Transverse colon (tissue), 4 donors: ENCODE data around the gene PRSS1. TPM values are rescaled to one million over a fixed set of nuclear protein-coding genes. Genes with fewer than 3 reads are reported as not detected.
"Not testable (repeated sequence)": the region's sequence is repeated elsewhere in the genome, so short reads cannot be mapped to it uniquely, and the experiment has no call there.

Source experiments
- DNase-seq: peaks from one replicate; pipeline ENCODE4 v3.0.0-alpha.2; 2019
- H3K27ac ChIP-seq, 4 donors: fragments of 200-600 bp; sonication (generic); 2 replicates each; pipeline ENCODE4 v1.5.1; 2016 to 2018; ENCODE audit warnings: inconsistent platforms in 4 of 4
- H3K27me3 ChIP-seq: fragments of 200-600 bp; sonication (generic); 2 replicates; pipeline ENCODE4 v1.5.1; 2017; ENCODE audit warnings: inconsistent platforms
- H3K36me3 ChIP-seq, 4 donors: fragments of 200-600 bp; sonication (generic); 2 replicates each; pipeline ENCODE4 v1.5.1; 2017 to 2019; ENCODE audit warnings: inconsistent platforms in 4 of 4
- H3K4me1 ChIP-seq, 4 donors: fragments of 200-600 bp; sonication (generic); 2 replicates each; pipeline ENCODE4 v1.5.1; 2017 to 2020; ENCODE audit warnings: inconsistent platforms in 4 of 4
- H3K4me3 ChIP-seq, 4 donors: fragments of 200-600 bp; sonication (generic); 1 replicate in 1 of 4; 2 replicates in 3 of 4; pipeline versions ENCODE4 v1.5.1 to v1.6.1; 2017 to 2019; ENCODE audit warnings: inconsistent platforms in 4 of 4
- H3K9me3 ChIP-seq, 2 donors: fragments of 200-600 bp; sonication (generic); 2 replicates each; pipeline ENCODE4 v1.5.1; 2017 to 2019; ENCODE audit warnings: inconsistent platforms in 2 of 2
- CTCF ChIP-seq, 5 experiments: fragments of 200-600 bp in 3 of 5; fragments of 450-650 bp in 2 of 5; sonication (generic) in 3 of 5; IDR thresholded peaks; 1 replicate in 2 of 5; 2 replicates in 3 of 5; pipeline ENCODE4 v1.5.1; 2016 to 2017; ENCODE audit warnings: antibody characterized with exemption in 5 of 5, inconsistent platforms in 3 of 5, mild to moderate bottlenecking in 2 of 5, moderate library complexity in 1 of 5
- EP300 ChIP-seq: sonication (generic); formaldehyde crosslinking; IDR thresholded peaks from one replicate; pipeline ENCODE4 v1.6.1; 2017; ENCODE audit warnings: antibody characterized with exemption, low read depth
- POLR2A ChIP-seq: fragments of 450-650 bp; IDR thresholded peaks from one replicate; pipeline ENCODE4 v1.6.1; 2016; ENCODE audit warnings: antibody characterized with exemption, mild to moderate bottlenecking, moderate library complexity
- POLR2AphosphoS5 ChIP-seq, 3 donors: sonication (generic); formaldehyde crosslinking; IDR thresholded peaks; one replicate each; pipeline ENCODE4 v1.6.1; 2016; ENCODE audit warnings: antibody characterized with exemption in 3 of 3
- WGBS, 2 donors: methylation state at CpG; one replicate each; pipeline ENCODE4 v1.1.5; 2018; ENCODE audit warnings: low coverage in 1 of 2; 5-methylcytosine and 5-hydroxymethylcytosine counted together
- in situ Hi-C, 4 donors: fragments of 200-750 bp; cut with MboI; loops; one replicate each; pipeline versions ENCODE4 v1.15.0 to v1.15.1; 2017; ENCODE audit warnings: low sequenced_read_pairs in 3 of 4, low pct_ligation_motif_present in 1 of 4, low pct_unique_long_range_greater_than_20kb in 1 of 4
- intact Hi-C: fragments of 100-400 bp; cut with DNase I; formaldehyde crosslinking; loops from one replicate; pipeline ENCODE4 v1.15.1; 2023; ENCODE audit warnings: low total_unique reads
- total RNA-seq, 4 donors: library from RNA; depleted of rRNA; stranded (reverse); fragments of >200 nt; gene quantifications; one replicate each; pipeline ENCODE4 v1.1.0, GENCODE V29; 2016

Gene PRSS1
- total RNA-seq, 4 donors from 2014 or later = not detected

GRCh38 chr7:142745091-142745635 lies 4.1 kb upstream of the PRSS1 start:
- H3K36me3 ChIP-seq = no peaks in the 10 kb centered on the region
- no peaks in the 10 kb centered on the region for H3K9me3 ChIP-seq
- no peak for DNase-seq
- H3K27ac ChIP-seq = no peak overlapping the region
- H3K4me3 ChIP-seq = no peak overlapping the region
- H3K4me1 ChIP-seq = peaks cover 0 to 3% (median 0%) of the 10 kb centered on the region in 4 donors
- in situ Hi-C loops = no loop called here
- TF ChIP-seq EP300 (no peak), CTCF (IDR thresholded peaks at IDR 0.05) (no peak), POLR2A (no peak), POLR2AphosphoS5 (IDR thresholded peaks at IDR 0.05) (no peak)
- no peaks in the 10 kb centered on the region for H3K27me3 ChIP-seq
- WGBS, 2 donors = 57 to 77% methylated on average over 1 of the region's 1 CpG
- intact Hi-C loops = no loop called here

GRCh38 chr7:142745745-142746144 lies 3.5 kb upstream of the PRSS1 start:
- in situ Hi-C loops (no loop called here), intact Hi-C loops (no loop called here)
- Histone ChIP-seq H3K27me3 (no peaks in the 10 kb centered on the region), H3K36me3 (no peaks in the 10 kb centered on the region), H3K27ac (no peak overlapping the region), H3K4me3 (no peak overlapping the region), H3K4me1 (peaks cover 0 to 3% (median 0%) of the 10 kb centered on the region in 4 donors), H3K9me3 (no peaks in the 10 kb centered on the region)
- no peak for DNase-seq
- no peak for TF ChIP-seq EP300
- WGBS, 2 donors = 77% methylated on average over 4 of the region's 4 CpGs; no CpG with 5 or more reads in 1 of the 2 donors

DNA sequence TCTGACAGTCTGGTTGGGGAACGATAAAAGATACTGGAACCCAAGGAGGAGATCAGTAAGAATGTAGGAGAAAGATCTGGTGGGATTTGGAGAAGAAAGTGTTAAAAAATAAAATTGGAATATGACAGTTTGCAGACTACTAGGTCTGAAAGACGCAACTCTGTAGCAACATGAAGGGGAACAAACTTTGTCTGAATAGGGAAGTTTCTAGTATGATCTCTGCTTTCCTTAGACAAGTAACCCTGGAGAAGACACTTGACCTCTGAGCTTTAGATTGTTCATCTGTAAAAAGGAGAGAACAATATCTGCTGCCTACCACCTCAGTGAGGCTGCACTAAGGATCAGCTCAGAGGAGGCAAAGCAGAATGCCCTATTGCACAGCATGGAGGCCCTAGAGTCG lies 3.0 kb upstream of the PRSS1 start:
- Histone ChIP-seq H3K4me1 (peaks cover 0 to 3% (median 0%) of the 10 kb centered on the region in 4 donors), H3K27ac (no peak overlapping the region), H3K36me3 (no peaks in the 10 kb centered on the region), H3K4me3 (no peak overlapping the region), H3K27me3 (no peaks in the 10 kb centered on the region), H3K9me3 (no peaks in the 10 kb centered on the region)
- in situ Hi-C loops = no loop called here
- TF ChIP-seq POLR2A = no peak
- no peak for TF ChIP-seq CTCF (IDR thresholded peaks at IDR 0.05)
- no peak for TF ChIP-seq POLR2AphosphoS5 (IDR thresholded peaks at IDR 0.05)
- TF ChIP-seq EP300 = no peak
- intact Hi-C loops = no loop called here
- WGBS, 2 donors = 66 to 81% methylated on average over 2 to 3 of the region's 3 CpGs
- no peak for DNase-seq

DNA sequence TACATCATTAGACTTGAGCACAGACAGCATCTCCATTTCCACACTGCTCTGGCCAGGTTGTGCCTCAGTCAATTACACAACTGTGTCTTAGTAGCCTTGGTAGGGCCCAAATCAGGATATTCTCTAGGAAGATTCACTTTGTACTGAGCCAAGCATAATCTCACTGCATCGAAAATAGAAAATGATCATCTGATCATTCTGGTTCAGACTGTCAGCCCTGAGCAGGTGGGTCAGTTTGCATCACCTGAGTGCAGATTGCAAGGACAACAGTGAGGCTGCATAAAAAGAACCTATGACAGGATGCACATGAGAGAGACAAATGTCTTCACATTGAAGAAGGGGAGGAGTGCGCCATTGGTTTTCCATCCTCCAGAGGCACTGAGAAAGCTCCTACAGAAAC lies 862 bp upstream of the PRSS1 start:
- H3K27ac ChIP-seq, H3K4me1 ChIP-seq, intact Hi-C loops, H3K9me3 ChIP-seq, H3K4me3 ChIP-seq, in situ Hi-C loops, H3K27me3 ChIP-seq, DNase-seq, H3K36me3 ChIP-seq: not testable (repeated sequence)
- WGBS, 2 donors = 93 to 100% methylated on average over 2 of the region's 2 CpGs

DNA sequence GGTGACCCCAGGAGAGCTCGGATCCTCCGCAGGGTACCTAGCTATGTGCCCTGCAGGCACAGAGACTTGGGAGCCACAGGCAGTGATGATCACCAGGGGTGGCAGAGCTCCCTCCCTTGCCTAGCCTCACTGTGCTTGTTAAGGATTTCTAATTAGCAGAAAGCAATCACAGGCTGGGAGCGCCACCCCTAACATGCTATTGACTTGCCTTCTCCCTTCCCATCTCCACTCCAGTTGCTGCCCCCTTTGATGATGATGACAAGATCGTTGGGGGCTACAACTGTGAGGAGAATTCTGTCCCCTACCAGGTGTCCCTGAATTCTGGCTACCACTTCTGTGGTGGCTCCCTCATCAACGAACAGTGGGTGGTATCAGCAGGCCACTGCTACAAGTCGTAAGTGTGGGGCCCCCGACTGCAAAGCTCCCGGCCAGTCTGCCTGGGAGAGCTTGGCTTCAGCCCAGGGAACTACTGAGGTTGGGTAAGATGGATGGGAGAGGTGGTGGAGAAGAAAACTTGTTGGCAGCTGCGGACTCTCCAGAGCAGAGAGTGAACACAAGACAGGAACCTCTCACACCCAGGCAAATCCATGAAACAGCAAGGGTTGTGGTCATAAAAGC lies 1.2 kb downstream of the PRSS1 start:
- no peaks in the 10 kb centered on the region for H3K36me3 ChIP-seq
- no peak overlapping the region for H3K4me3 ChIP-seq
- intact Hi-C loops (no loop called here), in situ Hi-C loops (no loop called here)
- H3K27me3 ChIP-seq = no peaks in the 10 kb centered on the region
- WGBS, 2 donors = 80 to 100% methylated on average over 1 to 9 of the region's 9 CpGs
- no peak for TF ChIP-seq EP300
- TF ChIP-seq POLR2AphosphoS5 (IDR thresholded peaks at IDR 0.05) = no peak
- TF ChIP-seq CTCF (IDR thresholded peaks at IDR 0.05) = no peak
- no peak for TF ChIP-seq POLR2A
- H3K27ac ChIP-seq = no peak overlapping the region
- no peaks in the 10 kb centered on the region for H3K9me3 ChIP-seq
- no peaks in the 10 kb centered on the region for H3K4me1 ChIP-seq
- no peak for DNase-seq

GRCh38 chr7:142751526-142752175 lies 2.4 kb downstream of the PRSS1 start:
- H3K27ac ChIP-seq, intact Hi-C loops, DNase-seq, H3K36me3 ChIP-seq, H3K27me3 ChIP-seq, in situ Hi-C loops, H3K4me3 ChIP-seq, H3K4me1 ChIP-seq, H3K9me3 ChIP-seq: not testable (repeated sequence)
- WGBS, 2 donors = 94 to 96% methylated on average over 7 to 14 of the region's 14 CpGs
